ENCODE measurements around the gene BAX. TPM values are rescaled to one million over a fixed set of nuclear protein-coding genes. Genes with fewer than 3 reads are reported as not detected.
"Not testable (repeated sequence)": the region's sequence is repeated elsewhere in the genome, so short reads cannot be mapped to it uniquely, and the experiment has no call there.

BAX gene
- 257 and 298 TPM in 2 replicates for total RNA-seq

GRCh38 chr19:48954595-48955307 lies at the start of gene BAX:
Gene BAX (plus strand): TSS chr19:48954875. CDS start chr19:48954929, 54 bp downstream.
- no peaks in the 10 kb centered on the region for H3K27me3 Mint-ChIP-seq
- no peaks in the 10 kb centered on the region for H3K9me3 Mint-ChIP-seq
- intact Hi-C loops (cut with micrococcal nuclease): loop anchor here (1.0 to 2.0 kb wide), 3 partner anchors 10 to 54 kb away; partner anchors contain the start of genes GYS1, NUCB1 and RUVBL2
- peaks cover 33% of the 10 kb centered on the region for H3K36me3 Mint-ChIP-seq (ENCODE audit: low read depth)
- peak within 1 kb of the TSS; percentile 93 for H3K27ac Mint-ChIP-seq
- H3K4me1 Mint-ChIP-seq: peaks cover 25% of the 10 kb centered on the region
- H3K4me3 Mint-ChIP-seq: peak within 1 kb of the TSS; percentile 86
- DNase-seq: peak; percentile 98

GRCh38 chr19:48905664-48906063 lies 49.0 kb upstream of the BAX start:
- Mint-ChIP-seq H3K4me3 (no peak overlapping the region), H3K4me1 (peaks cover 21% of the 10 kb centered on the region), H3K36me3 (ENCODE audit: low read depth) (peaks cover 61% of the 10 kb centered on the region), H3K27ac (no peak overlapping the region), H3K27me3 (no peaks in the 10 kb centered on the region), H3K9me3 (no peaks in the 10 kb centered on the region)
- intact Hi-C loops (cut with micrococcal nuclease): no loop called here
- no peak for DNase-seq

GRCh38 chr19:48906324-48906723 lies 48.4 kb upstream of the BAX start:
- H3K36me3 Mint-ChIP-seq (ENCODE audit: low read depth): peaks cover 60% of the 10 kb centered on the region
- intact Hi-C loops (cut with micrococcal nuclease): no loop called here
- no peaks in the 10 kb centered on the region for H3K9me3 Mint-ChIP-seq
- H3K4me3 Mint-ChIP-seq: no peak overlapping the region
- no peaks in the 10 kb centered on the region for H3K27me3 Mint-ChIP-seq
- H3K27ac Mint-ChIP-seq: no peak overlapping the region
- H3K4me1 Mint-ChIP-seq: peaks cover 17% of the 10 kb centered on the region
- DNase-seq: no peak

- intact Hi-C loops (cut with micrococcal nuclease): no loop called here
- no peak overlapping the region for H3K27ac Mint-ChIP-seq
- no peaks in the 10 kb centered on the region for H3K9me3 Mint-ChIP-seq
- peaks cover 6% of the 10 kb centered on the region for H3K4me1 Mint-ChIP-seq
- H3K36me3 Mint-ChIP-seq (ENCODE audit: low read depth): peaks cover 59% of the 10 kb centered on the region
- H3K27me3 Mint-ChIP-seq: no peaks in the 10 kb centered on the region
- no peak overlapping the region for H3K4me3 Mint-ChIP-seq
- no peak for DNase-seq
Observed at GRCh38 chr19:48907671-48908070, 47.0 kb upstream of the BAX start.

- H3K4me1 Mint-ChIP-seq; H3K4me3 Mint-ChIP-seq; DNase-seq; H3K27me3 Mint-ChIP-seq; H3K9me3 Mint-ChIP-seq; intact Hi-C loops (cut with micrococcal nuclease); H3K27ac Mint-ChIP-seq: not testable (repeated sequence)
- peaks cover 63% of the 10 kb centered on the region for H3K36me3 Mint-ChIP-seq (ENCODE audit: low read depth)
Observed at GRCh38 chr19:48909424-48910077, 45.1 kb upstream of the BAX start.

- intact Hi-C loops (cut with micrococcal nuclease): no loop called here
- Mint-ChIP-seq H3K27ac (no peak overlapping the region), H3K27me3 (no peaks in the 10 kb centered on the region), H3K4me3 (no peak overlapping the region), H3K4me1 (no peaks in the 10 kb centered on the region), H3K9me3 (no peaks in the 10 kb centered on the region), H3K36me3 (ENCODE audit: low read depth) (peaks cover 55% of the 10 kb centered on the region)
- no peak for DNase-seq
Observed at GRCh38 chr19:48910803-48911202, 43.9 kb upstream of the BAX start.

- no peak overlapping the region for H3K4me3 Mint-ChIP-seq
- no peaks in the 10 kb centered on the region for H3K9me3 Mint-ChIP-seq
- DNase-seq: peak; percentile 74
- intact Hi-C loops (cut with micrococcal nuclease): no loop called here
- H3K27me3 Mint-ChIP-seq: no peaks in the 10 kb centered on the region
- H3K36me3 Mint-ChIP-seq (ENCODE audit: low read depth): peaks cover 49% of the 10 kb centered on the region
- no peak overlapping the region for H3K27ac Mint-ChIP-seq
- no peaks in the 10 kb centered on the region for H3K4me1 Mint-ChIP-seq
Observed at GRCh38 chr19:48913114-48913889, 41.4 kb upstream of the BAX start.

GRCh38 chr19:48914181-48914580 lies 40.5 kb upstream of the BAX start:
- intact Hi-C loops (cut with micrococcal nuclease): no loop called here
- Mint-ChIP-seq H3K36me3 (ENCODE audit: low read depth) (peaks cover 50% of the 10 kb centered on the region), H3K4me1 (no peaks in the 10 kb centered on the region), H3K9me3 (no peaks in the 10 kb centered on the region), H3K27ac (no peak overlapping the region), H3K4me3 (no peak overlapping the region), H3K27me3 (no peaks in the 10 kb centered on the region)
- no peak for DNase-seq

- H3K9me3 Mint-ChIP-seq: no peaks in the 10 kb centered on the region
- intact Hi-C loops (cut with micrococcal nuclease): no loop called here
- no peaks in the 10 kb centered on the region for H3K27me3 Mint-ChIP-seq
- H3K4me3 Mint-ChIP-seq: no peak overlapping the region
- no peaks in the 10 kb centered on the region for H3K4me1 Mint-ChIP-seq
- H3K27ac Mint-ChIP-seq: peak overlapping the region; percentile 1
- no peak for DNase-seq
- peaks cover 44% of the 10 kb centered on the region for H3K36me3 Mint-ChIP-seq (ENCODE audit: low read depth)
Observed at GRCh38 chr19:48915757-48916156, 38.9 kb upstream of the BAX start.

- Mint-ChIP-seq H3K4me1 (no peaks in the 10 kb centered on the region), H3K27me3 (no peaks in the 10 kb centered on the region), H3K36me3 (ENCODE audit: low read depth) (peaks cover 38% of the 10 kb centered on the region), H3K27ac (no peak overlapping the region), H3K4me3 (no peak overlapping the region), H3K9me3 (no peaks in the 10 kb centered on the region)
- intact Hi-C loops (cut with micrococcal nuclease): no loop called here
- DNase-seq: no peak
Observed at GRCh38 chr19:48918071-48918470, 36.6 kb upstream of the BAX start.

- intact Hi-C loops (cut with micrococcal nuclease): no loop called here
- peaks cover 36% of the 10 kb centered on the region for H3K36me3 Mint-ChIP-seq (ENCODE audit: low read depth)
- H3K4me3 Mint-ChIP-seq: no peak overlapping the region
- no peak overlapping the region for H3K27ac Mint-ChIP-seq
- H3K9me3 Mint-ChIP-seq: no peaks in the 10 kb centered on the region
- no peaks in the 10 kb centered on the region for H3K27me3 Mint-ChIP-seq
- DNase-seq: peak; percentile 71
- H3K4me1 Mint-ChIP-seq: no peaks in the 10 kb centered on the region
Observed at GRCh38 chr19:48918801-48919247, 35.9 kb upstream of the BAX start.

- not testable (repeated sequence) for H3K27me3 Mint-ChIP-seq
Observed at GRCh38 chr19:48919271-48919670, 35.4 kb upstream of the BAX start.

GRCh38 chr19:48920949-48921348 lies 33.7 kb upstream of the BAX start:
- intact Hi-C loops (cut with micrococcal nuclease): no loop called here
- Mint-ChIP-seq H3K27ac (no peak overlapping the region), H3K4me1 (no peaks in the 10 kb centered on the region), H3K4me3 (no peak overlapping the region), H3K27me3 (no peaks in the 10 kb centered on the region), H3K9me3 (no peaks in the 10 kb centered on the region), H3K36me3 (ENCODE audit: low read depth) (peaks cover 27% of the 10 kb centered on the region)
- DNase-seq: no peak

More at GRCh38 chr19:48919271-48919670, 35.4 kb upstream of the BAX start:
- DNase-seq; H3K27ac Mint-ChIP-seq; intact Hi-C loops (cut with micrococcal nuclease); H3K4me3 Mint-ChIP-seq; H3K9me3 Mint-ChIP-seq; H3K4me1 Mint-ChIP-seq: not testable (repeated sequence)
- H3K36me3 Mint-ChIP-seq (ENCODE audit: low read depth): peaks cover 33% of the 10 kb centered on the region
